GM18511 (cell line): Measurements from ENCODE around the gene ZDHHC18.
"Not testable (repeated sequence)": the region's sequence is repeated elsewhere in the genome, so short reads cannot be mapped to it uniquely, and the experiment has no call there.

Experiments used
- ATAC-seq: cut with Tn5 transposase; IDR thresholded peaks from one replicate; pipeline ENCODE4 v1.9.1; 2021; ENCODE audit warnings: mild to moderate bottlenecking, moderate library complexity; ENCODE audit not compliant: unreplicated experiment

The ZDHHC18 gene

DNA sequence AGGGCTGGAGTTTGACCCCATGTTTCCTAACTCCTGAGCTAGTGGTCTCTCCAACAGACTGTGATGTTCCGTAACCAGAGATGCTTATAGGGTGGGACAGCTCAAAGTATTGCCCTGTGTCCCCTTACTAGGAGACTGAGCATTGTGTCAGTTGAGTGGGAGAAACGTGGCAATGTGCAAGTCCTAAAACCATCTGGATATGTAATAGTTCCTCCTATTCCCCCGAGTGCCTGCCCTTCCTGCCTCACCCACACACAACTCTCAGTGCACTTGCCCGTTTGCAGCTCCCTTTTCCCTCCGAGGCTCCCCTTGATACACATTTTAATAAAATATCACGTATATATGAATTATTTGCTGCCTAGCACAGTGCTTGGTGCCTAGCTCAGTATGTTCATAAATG, 35.3 kb upstream of the ZDHHC18 start:
- ATAC-seq, result no peak

DNA sequence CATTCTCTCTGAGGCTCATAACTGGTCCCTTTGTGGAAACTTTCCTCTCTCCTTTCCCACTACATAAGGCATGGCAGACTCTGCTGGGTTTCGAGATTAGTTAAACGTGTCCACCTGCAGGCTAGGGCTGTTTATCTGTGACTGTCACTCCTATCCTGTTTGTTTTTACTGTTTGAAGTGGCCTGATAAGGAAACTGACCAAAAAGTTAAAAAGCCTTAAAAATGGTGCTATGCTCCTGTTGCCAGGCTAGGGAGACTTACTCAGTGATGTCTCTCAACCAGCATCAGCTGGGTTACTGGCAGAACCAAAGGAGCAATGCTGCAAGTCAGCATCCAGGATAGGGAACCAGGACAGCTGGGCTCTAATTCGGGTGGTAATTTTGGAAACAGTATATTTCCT, 34.9 kb upstream of the ZDHHC18 start:
- ATAC-seq, result no peak

DNA sequence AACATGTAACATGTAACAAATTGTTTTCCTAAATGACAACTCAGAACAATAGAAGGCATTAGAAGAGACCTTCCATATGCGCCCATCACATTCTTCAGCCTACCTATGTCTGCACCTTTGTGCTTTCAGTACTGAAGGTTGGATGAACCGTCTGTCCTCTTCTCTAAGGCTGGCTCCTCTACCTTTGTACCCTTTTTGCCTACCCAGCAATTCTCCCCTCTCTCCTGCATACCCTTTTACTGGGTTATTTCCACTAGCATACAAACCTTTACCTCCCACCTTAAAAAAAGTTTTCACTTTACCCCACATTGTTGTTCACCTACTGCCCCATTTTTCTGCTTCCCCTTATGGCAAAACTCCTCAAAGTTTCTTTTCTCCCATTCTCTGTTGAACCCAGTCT, 33.6 kb upstream of the ZDHHC18 start:
- no peak for ATAC-seq

DNA sequence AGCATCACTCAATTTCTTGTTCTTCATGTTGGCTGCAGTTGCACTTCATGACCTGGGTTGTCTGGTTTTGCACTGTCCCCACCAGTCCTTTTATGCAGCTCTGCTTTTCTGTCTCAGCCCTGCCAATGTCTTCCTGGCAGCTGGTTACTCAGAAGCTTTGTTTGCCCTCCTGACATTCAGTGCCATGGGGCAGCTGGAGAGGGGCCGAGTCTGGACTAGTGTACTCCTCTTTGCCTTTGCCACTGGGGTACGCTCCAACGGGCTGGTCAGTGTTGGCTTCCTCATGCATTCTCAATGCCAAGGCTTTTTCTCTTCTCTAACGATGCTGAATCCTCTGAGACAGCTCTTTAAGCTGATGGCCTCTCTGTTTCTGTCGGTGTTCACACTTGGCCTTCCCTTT, 32.1 kb upstream of the ZDHHC18 start:
- no peak for ATAC-seq

DNA sequence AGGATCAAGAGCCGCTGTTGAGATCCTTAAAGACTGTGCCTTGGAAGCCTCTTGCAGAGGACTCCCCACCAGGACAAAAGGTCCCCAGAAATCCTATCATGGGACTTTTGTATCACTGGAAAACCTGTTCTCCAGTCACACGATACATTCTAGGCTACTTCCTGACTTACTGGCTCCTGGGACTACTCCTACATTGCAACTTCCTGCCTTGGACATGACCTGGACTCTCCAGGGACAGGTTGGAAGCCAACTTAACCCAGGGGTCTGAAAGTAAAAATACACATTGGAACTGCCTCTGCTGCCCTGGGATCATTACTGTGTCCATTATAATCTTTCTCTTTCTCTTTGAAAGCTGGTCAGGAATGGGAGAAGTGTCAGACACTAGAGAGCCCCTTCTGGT, 28.9 kb upstream of the ZDHHC18 start:
- ATAC-seq, result no peak

DNA sequence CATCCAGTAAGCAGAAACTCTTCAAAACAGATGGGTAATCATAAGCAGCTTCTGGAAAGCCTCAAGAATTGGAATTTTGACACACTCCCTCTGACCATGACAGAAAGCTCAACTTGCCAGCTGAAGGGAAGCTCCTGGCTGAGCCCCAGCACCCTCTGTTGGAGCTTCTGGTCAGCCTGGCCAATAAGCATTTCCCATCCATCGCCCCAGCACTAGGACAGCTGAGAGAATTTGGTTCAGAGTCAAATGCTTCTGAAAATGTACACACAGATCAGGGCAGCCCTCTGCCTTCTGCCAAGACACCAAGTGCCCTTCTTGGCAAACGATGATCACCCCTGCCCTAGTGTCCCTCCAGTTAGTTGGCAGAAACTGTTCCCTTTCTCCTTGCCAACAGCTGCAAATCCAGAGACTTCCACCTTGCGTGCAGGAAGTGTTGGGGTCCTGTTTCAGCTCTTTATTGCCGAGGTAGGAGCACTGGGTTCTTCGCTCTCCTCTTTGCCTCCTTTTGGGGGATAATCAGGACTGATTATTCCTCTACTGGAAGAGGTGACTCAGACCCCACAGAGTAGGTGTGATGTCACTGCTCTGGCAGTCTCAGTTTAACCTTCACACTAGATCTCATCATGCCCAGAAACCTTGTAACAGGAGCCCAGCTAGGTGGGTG, 26.9 kb upstream of the ZDHHC18 start:
- no peak for ATAC-seq

DNA sequence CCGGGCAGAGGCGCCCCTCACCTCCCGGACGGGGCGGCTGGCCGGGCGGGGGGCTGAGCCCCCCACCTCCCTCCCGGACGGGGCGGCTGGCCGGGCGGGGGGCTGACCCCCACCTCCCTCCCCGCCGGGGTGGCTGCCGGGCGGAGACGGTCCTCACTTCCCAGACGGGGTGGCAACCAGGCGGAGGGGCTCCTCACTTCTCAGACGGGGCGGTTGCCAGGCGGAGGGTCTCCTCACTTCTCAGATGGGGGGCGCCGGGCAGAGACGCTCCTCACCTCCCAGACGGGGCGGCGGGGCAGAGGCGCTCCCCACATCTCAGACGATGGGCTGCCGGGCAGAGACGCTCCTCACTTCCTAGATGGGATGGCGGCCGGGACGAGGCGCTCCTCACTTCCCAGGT, 22.6 kb upstream of the ZDHHC18 start:
- ATAC-seq, result not testable (repeated sequence)

DNA sequence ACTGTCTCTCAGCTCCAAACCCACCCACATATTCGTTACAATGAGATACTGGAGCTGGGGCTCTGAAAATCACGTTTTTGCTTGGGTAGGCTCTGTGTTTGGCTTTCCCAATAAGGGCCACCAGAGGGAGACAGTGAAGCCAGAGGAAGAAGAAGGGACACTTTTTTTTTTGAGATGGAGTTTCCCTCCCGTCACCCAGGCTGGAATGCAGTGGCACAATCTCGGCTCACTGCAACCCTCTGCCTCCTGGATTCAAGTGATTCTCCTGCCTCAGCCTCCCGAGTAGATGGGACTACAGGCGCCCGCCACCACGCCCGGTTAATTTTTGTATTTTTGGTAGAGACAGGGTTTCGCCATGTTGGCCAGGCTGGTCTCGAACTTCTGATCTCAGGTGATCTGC, 16.4 kb upstream of the ZDHHC18 start:
- ATAC-seq, result not testable (repeated sequence)

DNA sequence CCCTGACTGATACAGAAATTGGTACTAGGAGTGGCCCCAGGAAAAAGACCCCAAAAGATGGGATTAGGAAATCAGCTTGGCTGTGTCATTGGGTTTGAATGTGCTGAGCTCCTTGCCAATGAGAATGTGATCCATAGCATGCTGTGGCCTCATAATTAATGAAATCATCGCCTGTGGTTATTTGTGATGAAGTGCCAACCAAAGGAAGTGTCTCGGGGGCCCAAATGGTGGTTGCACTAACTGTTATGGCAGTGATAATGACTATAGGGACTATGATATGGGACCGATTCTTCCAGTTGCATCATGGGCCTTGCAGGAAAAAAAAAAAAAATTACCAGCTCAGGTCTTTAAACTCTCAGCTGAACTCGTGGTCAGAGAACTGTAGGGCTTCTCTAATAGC, 15.4 kb upstream of the ZDHHC18 start:
- ATAC-seq, result no peak

DNA sequence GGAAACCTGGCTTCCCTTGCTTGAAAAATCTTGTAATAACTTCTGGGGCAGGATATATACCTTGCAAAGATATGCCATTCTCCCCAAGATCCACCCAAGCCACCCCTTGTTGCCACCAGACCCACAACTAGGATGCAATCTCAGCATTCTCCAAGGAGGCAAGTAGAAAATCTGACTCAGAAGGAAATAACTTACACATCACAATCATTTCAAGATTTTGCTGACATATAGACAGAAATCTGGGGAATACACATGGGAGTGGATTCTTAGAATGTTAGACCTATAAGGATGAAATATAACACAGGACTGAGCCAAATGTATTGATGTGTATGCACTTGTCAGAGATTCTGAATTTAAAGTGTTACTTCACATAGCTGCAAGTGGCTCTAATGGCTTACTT, 14.8 kb upstream of the ZDHHC18 start:
- no peak for ATAC-seq

DNA sequence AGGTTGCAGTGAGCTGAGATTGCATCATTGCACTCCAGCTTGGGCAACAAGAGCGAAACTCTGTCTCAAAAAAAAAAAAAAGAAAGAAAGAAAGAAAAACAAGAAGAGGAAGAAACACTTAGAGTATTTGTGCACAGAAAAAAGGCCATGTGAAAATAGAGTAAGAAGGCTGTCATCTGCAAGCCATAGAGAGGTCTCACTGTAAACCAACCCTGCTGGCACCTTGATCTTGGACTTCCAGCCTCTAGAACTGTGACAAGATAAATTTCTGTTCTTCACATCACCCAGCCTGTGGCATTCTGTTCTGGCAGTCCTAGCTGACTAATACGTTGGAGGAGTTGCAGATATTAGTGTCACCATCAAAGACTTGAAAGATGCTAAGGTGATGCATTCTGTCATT, 12.1 kb upstream of the ZDHHC18 start:
- no peak for ATAC-seq

DNA sequence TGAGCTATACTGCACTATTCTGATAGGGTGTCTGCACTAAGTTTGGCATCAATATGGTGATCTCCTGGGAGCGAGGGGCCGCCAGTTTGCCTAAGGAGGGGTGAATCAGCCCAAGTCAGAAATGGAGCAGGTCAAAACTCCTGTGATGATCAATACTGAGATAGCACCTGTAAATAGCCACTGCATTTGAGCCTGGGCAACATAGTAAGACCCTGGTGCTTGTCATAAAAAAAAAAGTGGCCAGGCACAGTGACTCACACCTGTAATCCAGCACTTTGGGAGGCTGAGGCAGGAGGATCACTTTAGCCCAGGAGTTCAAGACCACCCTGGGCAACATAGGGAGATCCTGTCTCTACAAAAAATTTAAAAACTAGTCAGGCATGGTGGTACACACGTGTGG, 11.6 kb upstream of the ZDHHC18 start:
- no peak for ATAC-seq

DNA sequence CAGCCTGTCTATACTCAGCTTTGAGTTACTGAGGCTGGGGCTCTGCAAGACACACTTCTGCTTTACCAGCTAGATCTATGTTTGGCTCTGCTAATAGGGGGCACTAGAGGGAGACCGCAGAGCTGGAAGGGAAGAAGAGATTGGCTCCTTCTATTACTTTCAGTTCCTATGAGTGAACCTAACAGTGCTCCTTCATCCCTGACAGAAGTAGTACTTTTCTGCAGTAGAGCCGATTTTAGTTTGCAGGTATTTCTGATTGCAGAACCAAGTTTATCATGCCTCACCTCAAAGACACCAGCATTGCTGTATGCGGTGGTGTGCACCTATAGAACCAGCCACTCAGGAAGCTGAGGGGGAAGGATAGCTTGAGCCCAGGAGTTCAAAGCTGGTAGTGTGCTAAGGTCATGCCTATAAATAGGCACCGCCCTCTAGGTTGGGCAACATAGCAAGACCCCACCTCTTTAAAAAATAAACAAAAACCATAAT, 5.7 kb upstream of the ZDHHC18 start:
- peak; percentile 91 for ATAC-seq

DNA sequence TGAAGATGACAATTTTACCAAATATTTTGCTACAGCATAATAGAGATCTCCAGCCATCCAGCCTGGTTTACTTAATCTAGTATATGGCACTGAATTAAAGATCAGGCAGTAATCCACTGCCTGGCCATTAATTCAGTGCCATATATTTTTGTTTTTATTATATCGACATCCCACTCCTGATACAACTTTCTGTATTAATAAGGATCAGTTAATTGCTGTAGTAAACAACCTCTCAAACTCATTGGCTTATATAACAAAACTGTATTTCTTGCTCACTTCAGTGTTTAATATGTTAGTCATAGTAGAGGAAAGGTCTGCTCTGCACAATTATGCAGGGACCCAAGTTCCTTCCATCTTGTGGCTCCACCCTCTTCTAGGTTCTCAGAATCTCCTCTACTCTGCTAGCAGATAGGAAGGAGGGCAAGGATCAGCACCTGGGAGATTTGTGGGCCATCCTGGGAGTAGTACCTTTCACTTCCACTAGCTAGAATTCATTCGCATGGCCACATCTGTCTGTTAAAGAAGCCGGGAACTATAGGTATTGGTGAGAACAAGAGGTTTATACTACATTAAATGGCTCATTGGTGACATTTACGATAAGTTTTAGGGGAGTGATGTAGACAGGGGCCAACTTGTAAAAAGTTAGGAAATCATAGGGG, 3.6 kb upstream of the ZDHHC18 start:
- no peak for ATAC-seq

DNA sequence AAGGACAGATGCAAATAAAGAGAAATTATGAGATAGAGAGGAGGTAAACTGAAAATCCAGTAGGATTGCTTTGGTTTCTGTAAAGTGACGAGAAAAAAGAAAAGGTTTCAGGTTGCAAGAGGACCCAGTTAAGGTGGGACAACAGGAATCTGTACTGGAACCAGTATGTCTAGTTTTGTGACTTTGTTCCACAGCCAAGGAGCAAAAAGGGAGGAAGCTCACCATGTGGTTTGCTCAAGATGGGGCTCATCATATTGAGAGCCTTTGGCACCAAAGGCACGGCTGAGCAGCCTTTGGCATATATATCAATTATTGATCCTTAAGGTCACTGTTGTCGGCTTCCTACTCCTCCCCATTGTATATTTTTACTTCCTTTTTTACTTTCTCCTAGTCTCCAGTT, 1.8 kb upstream of the ZDHHC18 start:
- no peak for ATAC-seq

DNA sequence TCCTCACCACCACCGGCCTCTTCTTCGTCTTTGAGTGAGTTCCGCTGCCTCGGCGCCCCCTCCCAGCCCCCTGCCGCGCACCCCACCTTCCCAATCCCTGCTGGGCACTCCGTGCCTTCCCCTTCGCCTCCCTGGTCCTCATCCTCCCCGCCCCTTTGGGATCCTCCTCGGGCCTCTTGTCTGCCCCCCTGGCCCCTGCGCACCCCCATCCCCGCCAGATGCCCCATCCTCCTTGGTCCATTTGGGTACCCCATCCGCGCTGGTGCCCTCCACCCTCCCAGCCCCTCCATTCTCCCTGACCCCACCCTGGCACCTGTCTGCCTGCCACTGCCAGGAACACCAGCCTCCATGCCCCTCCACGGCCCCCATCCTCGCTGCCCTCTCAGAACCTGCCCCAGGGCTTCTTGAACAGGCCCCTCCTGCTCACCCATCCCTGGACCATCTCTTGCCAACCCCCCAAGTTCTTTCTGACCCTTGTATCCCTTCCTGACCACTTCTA, 667 bp downstream of the ZDHHC18 start:
- ATAC-seq, result no peak

DNA sequence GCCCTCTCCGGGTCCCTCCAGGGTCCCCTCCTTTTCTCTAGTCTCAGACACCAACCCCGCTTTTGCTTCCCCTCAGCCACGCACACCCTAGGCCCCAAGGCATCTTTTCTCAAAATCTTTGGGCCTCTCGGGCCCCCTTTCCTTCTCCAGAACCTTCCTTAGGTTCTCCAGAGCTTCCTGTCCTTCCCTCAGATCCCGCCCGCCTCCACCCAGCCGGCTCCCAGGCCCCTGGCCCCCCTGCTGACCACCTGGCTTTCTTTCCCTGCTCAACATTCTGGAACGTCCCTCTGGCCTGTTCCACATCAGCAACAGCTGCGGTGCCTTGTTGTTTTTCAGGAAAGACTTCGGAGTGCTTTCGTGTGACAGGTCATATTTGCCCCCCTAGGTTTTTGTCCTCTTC, 1.2 kb downstream of the ZDHHC18 start:
- ATAC-seq, result no peak

DNA sequence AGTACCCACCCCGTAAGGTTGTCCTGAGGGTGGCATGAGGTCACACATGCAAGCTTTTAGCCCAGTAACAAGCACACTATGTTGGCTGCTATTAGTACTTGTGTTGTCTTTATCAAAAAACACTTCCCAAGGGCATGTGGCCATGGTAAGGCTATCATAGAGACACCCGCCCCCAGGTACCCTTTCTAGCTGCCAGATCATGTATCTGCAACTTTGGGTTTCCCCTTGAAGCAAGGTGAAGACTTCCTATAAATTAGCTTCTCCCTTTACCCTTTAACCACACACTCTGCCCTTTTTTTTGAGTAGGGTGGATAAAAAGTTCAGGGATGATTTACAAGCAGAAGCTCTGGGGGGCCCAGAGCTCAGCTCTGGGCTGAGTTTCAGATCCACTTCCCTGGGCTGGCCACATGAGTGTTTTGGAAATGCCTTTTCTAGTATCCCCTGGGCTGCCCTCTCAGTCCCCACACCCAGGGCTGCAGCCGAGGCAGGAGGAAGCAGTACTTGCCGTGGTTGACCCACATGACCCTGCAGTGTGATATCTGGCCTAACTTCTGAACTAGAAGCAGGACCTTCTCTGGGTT, 2.0 kb downstream of the ZDHHC18 start:
- no peak for ATAC-seq

DNA sequence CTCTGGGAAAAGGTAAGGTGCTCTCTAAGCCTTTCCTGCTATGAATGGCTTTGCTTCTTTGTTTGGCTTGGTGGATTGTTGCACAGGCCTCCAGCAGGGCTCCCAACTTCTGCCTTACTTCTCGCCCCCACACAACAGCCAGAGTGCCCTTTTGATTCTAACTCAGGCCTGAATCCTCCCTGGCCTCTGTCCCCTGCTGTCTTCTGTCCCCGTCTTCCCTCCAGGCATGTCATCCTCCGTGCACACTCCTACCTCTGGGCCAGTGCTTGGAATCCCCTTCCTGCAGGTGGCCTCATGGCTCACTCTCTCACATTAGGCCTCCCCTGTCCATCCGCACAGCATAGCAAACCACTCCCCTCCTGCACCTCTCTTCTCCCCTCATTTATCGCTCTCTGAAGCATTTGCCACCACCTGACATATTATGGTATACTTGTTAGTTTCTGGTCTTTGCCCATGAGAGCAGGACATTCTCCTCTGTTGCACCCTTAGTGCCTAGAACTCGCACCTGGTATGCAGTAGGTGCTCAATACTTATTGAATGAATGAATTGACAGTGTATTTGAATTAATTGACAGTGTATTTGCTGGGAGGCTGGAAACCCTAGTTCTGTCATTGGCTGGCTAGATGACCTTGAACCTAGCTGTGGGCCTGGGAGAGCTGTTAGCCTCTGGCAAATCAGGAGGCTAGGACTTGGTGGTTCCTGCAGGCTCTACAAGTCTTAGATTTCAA, 2.9 kb downstream of the ZDHHC18 start:
- ATAC-seq, result no peak

DNA sequence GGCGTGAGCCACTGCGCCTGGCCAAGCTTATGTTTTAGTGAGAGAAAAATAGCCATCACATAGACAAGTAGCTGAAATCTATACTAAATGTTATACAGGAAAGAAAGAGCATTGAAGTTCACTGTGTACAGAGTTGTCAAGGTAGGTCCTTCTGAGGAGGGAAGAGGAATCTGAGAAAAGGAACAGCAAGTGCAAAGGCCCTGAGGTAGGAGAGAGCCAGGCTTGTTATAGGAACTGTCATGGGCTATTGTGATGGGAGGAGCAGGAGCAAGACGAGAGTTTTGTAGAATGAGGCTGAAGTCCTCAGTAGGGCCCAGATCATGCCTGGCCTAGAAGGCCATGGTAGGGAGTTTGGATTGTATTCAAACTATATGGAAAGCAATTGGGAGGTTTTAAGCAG, 4.6 kb downstream of the ZDHHC18 start:
- ATAC-seq, result no peak

DNA sequence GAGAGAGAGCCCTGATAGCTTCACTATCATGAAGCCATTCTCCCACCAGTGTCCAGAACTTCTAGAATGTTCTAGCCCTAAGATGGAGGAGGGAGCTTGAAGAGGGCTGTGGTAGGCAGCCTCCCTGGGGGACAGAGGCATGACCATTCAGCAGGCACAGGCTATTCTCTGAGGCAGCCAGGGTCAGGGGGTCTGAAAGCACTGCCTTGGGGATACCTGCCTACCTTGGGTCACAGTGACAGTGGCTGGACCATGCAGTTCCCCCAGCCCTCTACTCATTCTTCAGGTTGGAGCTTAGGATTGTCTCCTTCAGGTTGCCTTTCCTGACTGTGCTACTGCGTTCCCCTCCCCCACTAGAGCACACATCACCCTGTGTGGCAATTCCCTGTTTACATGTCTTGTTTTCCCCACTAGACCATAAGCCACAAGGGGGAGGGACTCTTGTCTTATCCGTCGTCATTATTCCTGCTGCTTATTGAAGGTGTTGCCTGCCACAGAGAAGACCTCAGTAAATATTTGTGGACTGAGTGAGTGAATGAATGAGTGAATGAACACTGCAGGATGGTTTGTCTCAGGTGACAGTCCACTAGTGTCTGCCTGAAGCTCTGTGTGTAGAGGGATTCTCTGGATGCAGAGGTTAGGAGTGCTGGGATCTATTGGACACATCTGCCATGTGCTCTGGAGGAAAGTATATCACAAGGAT, 5.2 kb downstream of the ZDHHC18 start:
- no peak for ATAC-seq
